ENCODE data around the gene MVB12B.

DNA sequence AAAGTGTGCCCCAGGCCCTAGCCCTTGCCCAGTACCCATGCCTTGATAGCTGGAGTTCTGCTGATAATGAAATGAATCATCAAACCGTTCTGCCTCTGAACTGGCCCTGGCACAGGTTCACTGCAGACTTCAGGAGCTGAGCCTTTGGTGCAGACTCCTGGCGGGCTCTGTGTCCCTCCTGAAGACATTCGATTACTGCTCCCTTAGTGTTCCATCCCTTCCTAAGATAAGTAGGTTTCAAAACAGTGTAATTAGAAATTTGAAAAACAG lies 97.2 kb downstream of the MVB12B start:
- TF ChIP-seq, protein P1, sequence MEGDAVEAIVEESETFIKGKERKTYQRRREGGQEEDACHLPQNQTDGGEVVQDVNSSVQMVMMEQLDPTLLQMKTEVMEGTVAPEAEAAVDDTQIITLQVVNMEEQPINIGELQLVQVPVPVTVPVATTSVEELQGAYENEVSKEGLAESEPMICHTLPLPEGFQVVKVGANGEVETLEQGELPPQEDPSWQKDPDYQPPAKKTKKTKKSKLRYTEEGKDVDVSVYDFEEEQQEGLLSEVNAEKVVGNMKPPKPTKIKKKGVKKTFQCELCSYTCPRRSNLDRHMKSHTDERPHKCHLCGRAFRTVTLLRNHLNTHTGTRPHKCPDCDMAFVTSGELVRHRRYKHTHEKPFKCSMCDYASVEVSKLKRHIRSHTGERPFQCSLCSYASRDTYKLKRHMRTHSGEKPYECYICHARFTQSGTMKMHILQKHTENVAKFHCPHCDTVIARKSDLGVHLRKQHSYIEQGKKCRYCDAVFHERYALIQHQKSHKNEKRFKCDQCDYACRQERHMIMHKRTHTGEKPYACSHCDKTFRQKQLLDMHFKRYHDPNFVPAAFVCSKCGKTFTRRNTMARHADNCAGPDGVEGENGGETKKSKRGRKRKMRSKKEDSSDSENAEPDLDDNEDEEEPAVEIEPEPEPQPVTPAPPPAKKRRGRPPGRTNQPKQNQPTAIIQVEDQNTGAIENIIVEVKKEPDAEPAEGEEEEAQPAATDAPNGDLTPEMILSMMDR (IDR thresholded peaks at IDR 0.05): no peak
- TF ChIP-seq POLR2A (IDR thresholded peaks at IDR 0.05): no peak

Data from testis (tissue), 2 donors.